Naive thymus-derived CD8-positive, alpha-beta T cell (primary cell): ENCODE results near the gene INPP5A. TPM values are rescaled to one million over a fixed set of nuclear protein-coding genes. Genes with fewer than 3 reads are reported as not detected.

ENCODE experiments used
- ATAC-seq, 2 donors: fragments of 150-1000 bp; cut with Tn5 transposase in 1 of 2; sonication (Bioruptor Pico), chemical (Tn5 transposase) in 1 of 2; 1 replicate in 1 of 2; 2 replicates in 1 of 2; pipeline ENCODE4 v1.10.0; 2021; ENCODE audit warnings: mild to moderate bottlenecking in 2 of 2, moderate library complexity in 2 of 2
- POLR2A ChIA-PET: fragments of 350-600 bp; sonication (Branson Sonifier 250); formaldehyde crosslinking; loops from one replicate; lab custom pipeline; 2021; ENCODE audit warnings: antibody characterized with exemption; lab: Charles Lee
- DNase-seq, 10 donors: peaks; one replicate each; pipeline versions ENCODE4 v3.0.0 to v3.0.0-alpha.2; 2020 to 2022
- H3K27ac Mint-ChIP-seq, 10 donors: one replicate each; pipeline ENCODE4 v1.8.0; 2020 to 2022; ENCODE audit warnings: mild to moderate bottlenecking in 10 of 10, mixed read lengths in 10 of 10, moderate library complexity in 4 of 10, inconsistent platforms in 1 of 10
- H3K27me3 Mint-ChIP-seq, 5 donors: one replicate each; pipeline ENCODE4 v1.8.0; 2021 to 2022; ENCODE audit warnings: mixed read lengths in 5 of 5
- H3K36me3 Mint-ChIP-seq, 3 donors: one replicate each; pipeline ENCODE4 v1.8.0; 2020 to 2022; ENCODE audit warnings: mixed read lengths in 3 of 3, mild to moderate bottlenecking in 2 of 3, inconsistent platforms in 1 of 3
- H3K4me1 Mint-ChIP-seq, 4 donors: one replicate each; pipeline ENCODE4 v1.8.0; 2021 to 2022; ENCODE audit warnings: mixed read lengths in 4 of 4
- H3K4me3 Mint-ChIP-seq, 10 donors: one replicate each; pipeline ENCODE4 v1.8.0; 2020 to 2022; ENCODE audit warnings: mild to moderate bottlenecking in 10 of 10, mixed read lengths in 10 of 10, moderate library complexity in 6 of 10, inconsistent platforms in 1 of 10
- H3K9me3 Mint-ChIP-seq, 9 donors: one replicate each; pipeline ENCODE4 v1.8.0; 2020 to 2022; ENCODE audit warnings: mixed read lengths in 9 of 9, mild to moderate bottlenecking in 3 of 9, inconsistent platforms in 1 of 9, moderate library complexity in 1 of 9
- polyA plus RNA-seq, 3 donors: library from polyadenylated mRNA; unstranded; fragments of 300-500 nt; fragmentation: Illumina TruSeq; gene quantifications; one replicate each; pipeline ENCODE4 v1.2.3, GENCODE V29; 2021
- total RNA-seq, 8 experiments: library from RNA in 2 of 8; stranded (reverse) in 2 of 8; gene quantifications; one replicate each; pipeline ENCODE4 v1.2.3 and lab custom pipeline; 2021 to 2026

Gene INPP5A
- total and polyA plus RNA-seq, 5 experiments from 2014 or later, result 0.51 to 33.7 (median 3.9) TPM

DNA sequence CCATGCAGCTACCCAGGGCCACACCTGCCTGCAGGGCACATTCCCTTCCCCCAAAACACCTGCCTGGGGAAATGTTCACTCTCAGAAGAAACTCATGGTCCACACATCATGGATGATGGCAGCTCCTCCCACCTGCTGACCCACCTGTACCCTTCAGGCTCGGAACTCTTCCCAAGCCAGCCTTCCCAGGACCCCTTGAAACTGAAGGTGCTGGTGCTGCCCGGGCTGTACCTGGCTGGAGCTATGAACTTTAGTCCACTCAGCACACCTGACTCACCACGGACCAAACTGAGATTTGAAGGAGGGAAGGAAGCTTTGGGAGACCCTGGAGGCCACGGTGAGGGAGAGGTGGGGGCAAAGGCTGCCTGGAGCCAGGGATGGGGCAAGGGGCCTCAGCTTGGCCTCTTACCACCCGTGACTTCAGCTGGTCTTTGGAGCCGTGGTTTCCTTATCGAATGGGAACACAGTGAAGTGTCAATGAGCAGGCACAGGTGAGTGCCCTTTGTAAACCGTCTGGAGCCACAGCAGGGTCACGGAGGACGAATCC, 30.1 kb upstream of the INPP5A start:
- H3K27me3 Mint-ChIP-seq, result peaks cover 0 to 2% (median 0%) of the 10 kb centered on the region in 5 donors
- H3K4me1 Mint-ChIP-seq, result no peaks in the 10 kb centered on the region
- H3K36me3 Mint-ChIP-seq, result no peaks in the 10 kb centered on the region
- POLR2A ChIA-PET, result no interaction called here
- peak in 1 of 10 donors; percentile 59 for DNase-seq
- H3K4me3 Mint-ChIP-seq, result no peak overlapping the region
- H3K9me3 Mint-ChIP-seq, result peaks cover 0 to under 1% (median 0%) of the 10 kb centered on the region in 9 donors
- no peak for ATAC-seq
- H3K27ac Mint-ChIP-seq, result peak overlapping the region in 1 of 10 donors; percentile 53

DNA sequence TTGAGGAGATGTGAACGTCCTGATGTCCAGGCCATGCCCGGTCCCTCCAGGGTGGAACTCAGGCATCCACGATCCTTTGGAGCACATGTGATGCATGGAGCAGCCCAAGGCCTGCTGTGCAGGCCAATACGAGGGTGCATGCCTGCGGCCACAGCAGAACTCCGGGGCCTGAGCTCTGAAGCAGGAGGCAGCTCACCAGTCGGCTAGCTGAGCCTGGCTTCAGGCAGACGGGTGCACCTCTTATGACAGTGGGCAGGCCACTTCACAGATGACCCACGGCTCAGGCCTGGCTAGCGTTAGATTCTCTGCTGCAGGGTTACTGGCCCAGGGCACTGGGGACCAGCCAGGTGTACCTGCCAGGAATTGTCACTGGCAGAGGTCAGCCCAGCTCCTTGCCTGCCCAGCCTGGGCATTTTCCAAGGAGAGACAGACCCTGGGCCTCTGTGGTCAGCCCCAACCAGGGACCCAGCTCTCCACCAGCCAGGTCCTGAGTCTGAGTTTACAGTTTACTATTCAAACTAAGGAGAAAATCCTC, 29.6 kb upstream of the INPP5A start:
- Mint-ChIP-seq H3K27me3 (peaks cover 0 to 2% (median 0%) of the 10 kb centered on the region in 5 donors), H3K4me3 (no peak overlapping the region), H3K4me1 (no peaks in the 10 kb centered on the region), H3K36me3 (no peaks in the 10 kb centered on the region), H3K27ac (no peak overlapping the region), H3K9me3 (peaks cover 0 to 4% (median 0%) of the 10 kb centered on the region in 9 donors)
- DNase-seq, result peak in 1 of 10 donors; percentile 57
- no peak for ATAC-seq
- POLR2A ChIA-PET, result no interaction called here

DNA sequence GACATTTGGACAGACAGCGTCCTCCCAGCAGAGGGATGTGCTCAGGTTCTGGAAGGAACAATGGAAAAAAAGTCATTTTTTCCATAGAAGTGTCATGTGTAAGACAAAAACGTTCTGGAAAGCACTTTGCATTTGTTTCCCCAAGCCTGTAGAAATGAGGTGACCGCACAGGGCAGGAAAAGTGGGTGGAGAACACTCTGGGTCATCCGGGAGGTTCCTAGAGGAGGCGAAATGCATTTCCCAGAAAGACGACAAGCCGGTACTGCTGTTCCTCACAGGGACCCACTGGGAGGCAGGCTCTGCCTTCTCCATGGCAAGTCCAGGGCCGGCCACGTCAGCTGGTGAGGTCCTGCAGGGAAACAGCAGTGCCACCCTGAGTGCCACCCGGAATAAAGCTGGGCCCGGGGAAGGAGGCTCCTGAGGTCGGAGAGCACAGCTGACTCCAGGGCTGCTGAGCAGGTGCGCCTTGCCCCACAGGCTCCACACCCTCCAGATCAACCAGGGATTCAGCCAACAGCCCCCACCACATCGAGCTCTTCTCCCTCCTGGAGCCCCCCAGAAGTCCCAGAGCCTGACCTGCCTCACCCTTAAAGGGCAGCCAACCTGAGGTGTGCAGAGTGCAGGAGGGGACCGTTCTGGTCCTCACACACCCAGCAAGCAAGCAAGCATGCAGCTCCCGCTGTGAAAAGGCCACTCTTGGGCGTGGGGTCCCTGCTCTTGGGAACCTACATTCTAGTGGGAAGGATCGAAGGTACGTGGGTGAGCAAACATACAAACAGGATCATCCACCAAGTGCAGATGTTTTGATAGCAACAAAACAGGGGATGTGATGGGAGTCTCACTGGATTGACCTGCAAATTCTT, 28.8 kb upstream of the INPP5A start:
- POLR2A ChIA-PET, result no interaction called here
- Mint-ChIP-seq H3K36me3 (no peaks in the 10 kb centered on the region), H3K9me3 (peaks cover 0 to 4% (median 0%) of the 10 kb centered on the region in 9 donors), H3K27ac (peak overlapping the region in 1 of 10 donors; percentile 33), H3K4me3 (no peak overlapping the region), H3K4me1 (no peaks in the 10 kb centered on the region), H3K27me3 (peaks cover 0 to 2% (median 0%) of the 10 kb centered on the region in 5 donors)
- ATAC-seq (no peak), DNase-seq (peak in 1 of 10 donors; percentile 53)

DNA sequence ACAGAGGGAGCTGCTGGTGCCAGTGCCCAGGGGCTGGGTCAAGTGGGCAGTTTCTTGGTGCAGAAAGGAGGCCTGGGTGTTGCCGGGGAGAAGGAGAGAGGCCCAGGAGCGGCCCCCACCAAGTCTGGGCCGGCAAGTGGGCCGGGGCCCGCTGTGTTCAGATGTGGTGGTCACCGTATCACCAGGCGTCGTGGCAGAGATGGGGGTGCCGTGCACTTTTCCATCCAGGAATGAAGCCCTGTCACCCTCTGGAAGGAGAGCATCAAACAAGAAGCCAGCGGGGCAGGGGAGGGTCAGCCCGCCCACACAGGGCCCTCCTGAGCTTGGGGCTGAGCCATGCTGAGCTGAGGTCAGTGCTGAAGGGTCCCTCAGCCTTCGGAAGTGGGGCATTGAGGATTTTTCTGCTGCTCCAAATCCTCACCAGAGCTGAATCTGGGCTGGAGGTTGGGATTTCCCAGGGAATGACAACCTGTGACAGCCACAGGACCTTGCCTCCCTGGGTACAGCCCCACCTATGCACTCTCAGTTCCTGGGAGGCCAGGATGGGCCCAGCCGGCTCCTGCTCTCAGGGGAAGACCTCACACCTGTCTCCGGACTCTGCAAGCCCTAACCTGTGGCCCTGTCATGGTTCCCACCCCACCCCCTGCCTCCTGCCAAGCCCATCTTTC, 27.9 kb upstream of the INPP5A start:
- Mint-ChIP-seq H3K4me3 (no peak overlapping the region), H3K36me3 (no peaks in the 10 kb centered on the region), H3K27ac (peak overlapping the region in 1 of 10 donors; percentile 40), H3K9me3 (peaks cover 0 to 4% (median 0%) of the 10 kb centered on the region in 9 donors), H3K4me1 (no peaks in the 10 kb centered on the region), H3K27me3 (peaks cover 0 to 2% (median 0%) of the 10 kb centered on the region in 5 donors)
- ATAC-seq (no peak), DNase-seq (peak in 1 of 10 donors; percentile 56)
- POLR2A ChIA-PET, result no interaction called here

DNA sequence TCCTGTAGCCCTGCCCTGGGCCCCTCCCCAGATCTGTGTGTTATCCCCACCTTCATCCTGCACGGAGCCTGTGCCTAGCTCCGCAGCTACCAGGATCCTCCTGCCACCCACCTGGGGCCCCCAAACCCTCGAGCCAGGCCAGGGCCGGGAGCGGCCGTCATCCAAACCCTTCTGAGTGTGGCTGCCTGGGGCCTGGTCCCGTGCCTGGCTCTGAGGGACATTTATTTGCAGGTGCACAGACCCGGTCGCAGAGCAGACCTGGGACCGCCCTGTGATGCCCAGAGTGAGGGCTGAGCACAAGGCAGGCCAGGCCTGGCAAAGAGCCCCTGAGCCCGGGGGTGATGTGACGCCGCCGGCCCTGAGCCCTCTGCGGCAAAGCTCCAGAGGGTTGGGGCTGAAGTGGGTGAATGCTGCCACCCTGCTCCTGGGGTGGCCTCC, 27.4 kb upstream of the INPP5A start:
- no peak for ATAC-seq
- H3K9me3 Mint-ChIP-seq, result peaks cover 0 to 4% (median 0%) of the 10 kb centered on the region in 9 donors
- POLR2A ChIA-PET, result no interaction called here
- H3K27ac Mint-ChIP-seq, result no peak overlapping the region
- H3K4me1 Mint-ChIP-seq, result peaks cover 0 to 4% (median under 1%) of the 10 kb centered on the region in 4 donors
- peak in 1 of 10 donors; percentile 32 for DNase-seq
- peaks cover 0 to 2% (median 0%) of the 10 kb centered on the region in 5 donors for H3K27me3 Mint-ChIP-seq
- no peak overlapping the region for H3K4me3 Mint-ChIP-seq
- H3K36me3 Mint-ChIP-seq, result no peaks in the 10 kb centered on the region

DNA sequence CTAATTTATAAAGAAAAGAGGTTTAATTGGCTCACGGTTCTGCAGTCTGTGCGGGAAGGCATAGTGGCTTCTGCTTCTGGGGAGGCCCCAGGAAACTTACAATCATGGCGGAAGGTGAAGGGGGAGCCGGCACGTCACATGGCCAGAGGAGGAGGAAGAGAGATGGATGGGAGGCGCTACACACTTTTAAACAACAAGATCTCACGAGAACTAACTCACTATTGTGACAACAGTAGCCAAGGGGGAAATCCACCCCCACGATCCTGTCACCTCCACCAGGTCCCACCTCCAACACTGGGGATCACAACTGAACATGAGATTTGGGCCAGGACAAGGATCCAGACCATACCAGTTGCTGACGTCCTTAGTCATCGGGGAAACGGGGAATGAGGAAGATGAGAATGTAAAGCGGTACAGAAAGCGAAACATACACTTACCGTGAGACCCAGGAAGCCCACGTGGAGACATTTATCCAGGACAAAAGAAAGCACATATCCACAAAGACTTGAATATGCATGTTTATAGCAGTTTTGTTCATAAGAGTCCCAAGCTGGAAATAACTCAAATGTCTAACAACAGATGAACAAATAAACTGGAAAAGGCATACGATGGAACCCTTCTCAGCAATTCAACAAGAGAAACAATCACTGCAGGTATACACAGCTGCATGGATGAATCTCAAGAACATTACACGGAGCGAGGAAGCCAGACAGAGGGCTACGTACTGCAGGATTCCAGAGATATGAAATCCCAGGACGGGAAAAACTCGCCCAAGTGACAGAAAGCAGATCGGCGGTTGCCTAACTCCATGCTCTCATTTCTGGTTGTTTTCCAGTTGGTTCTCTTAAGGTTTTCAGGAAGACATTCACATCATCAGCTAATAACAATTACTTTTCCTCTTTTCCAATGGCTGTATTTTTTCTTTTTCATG, 26.2 kb upstream of the INPP5A start:
- peaks cover 0 to 4% (median 0%) of the 10 kb centered on the region in 9 donors for H3K9me3 Mint-ChIP-seq
- H3K4me3 Mint-ChIP-seq, result peak overlapping the region in 2 of 10 donors; percentile 3 to 53
- H3K27ac Mint-ChIP-seq, result peak overlapping the region in 3 of 10 donors; percentile 4 to 23 (median 18)
- peak in 1 of 10 donors; percentile 26 for DNase-seq
- H3K27me3 Mint-ChIP-seq, result peaks cover 0 to 2% (median 0%) of the 10 kb centered on the region in 5 donors
- POLR2A ChIA-PET, result no interaction called here
- H3K36me3 Mint-ChIP-seq, result no peaks in the 10 kb centered on the region
- ATAC-seq, result no peak
- H3K4me1 Mint-ChIP-seq, result peaks cover 0 to 13% (median 2%) of the 10 kb centered on the region in 4 donors

DNA sequence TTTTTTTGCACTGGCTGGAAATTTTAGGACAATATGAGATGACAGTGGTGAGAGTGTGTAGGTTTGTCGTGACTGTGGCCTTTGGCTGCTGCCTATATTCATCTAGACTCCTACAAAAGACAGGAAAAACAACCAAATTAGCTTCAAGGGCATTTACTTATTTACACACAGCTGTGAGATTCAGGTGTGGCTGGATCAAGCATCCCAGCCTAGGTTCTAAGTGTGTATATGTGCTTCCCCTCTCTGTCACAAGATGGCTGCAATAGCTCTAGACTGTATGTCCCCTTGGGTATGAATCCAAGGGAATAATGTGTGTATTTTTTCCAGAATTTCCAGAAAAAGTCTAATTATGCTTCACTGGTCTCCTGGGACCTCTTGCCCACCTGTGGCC, 25.5 kb upstream of the INPP5A start:
- DNase-seq, result no peak
- Mint-ChIP-seq H3K27ac (no peak overlapping the region), H3K36me3 (no peaks in the 10 kb centered on the region), H3K4me3 (no peak overlapping the region), H3K4me1 (peaks cover 0 to 16% (median 2%) of the 10 kb centered on the region in 4 donors), H3K9me3 (peaks cover 0 to 4% (median 0%) of the 10 kb centered on the region in 9 donors), H3K27me3 (no peaks in the 10 kb centered on the region)
- no peak for ATAC-seq
- POLR2A ChIA-PET, result no interaction called here

DNA sequence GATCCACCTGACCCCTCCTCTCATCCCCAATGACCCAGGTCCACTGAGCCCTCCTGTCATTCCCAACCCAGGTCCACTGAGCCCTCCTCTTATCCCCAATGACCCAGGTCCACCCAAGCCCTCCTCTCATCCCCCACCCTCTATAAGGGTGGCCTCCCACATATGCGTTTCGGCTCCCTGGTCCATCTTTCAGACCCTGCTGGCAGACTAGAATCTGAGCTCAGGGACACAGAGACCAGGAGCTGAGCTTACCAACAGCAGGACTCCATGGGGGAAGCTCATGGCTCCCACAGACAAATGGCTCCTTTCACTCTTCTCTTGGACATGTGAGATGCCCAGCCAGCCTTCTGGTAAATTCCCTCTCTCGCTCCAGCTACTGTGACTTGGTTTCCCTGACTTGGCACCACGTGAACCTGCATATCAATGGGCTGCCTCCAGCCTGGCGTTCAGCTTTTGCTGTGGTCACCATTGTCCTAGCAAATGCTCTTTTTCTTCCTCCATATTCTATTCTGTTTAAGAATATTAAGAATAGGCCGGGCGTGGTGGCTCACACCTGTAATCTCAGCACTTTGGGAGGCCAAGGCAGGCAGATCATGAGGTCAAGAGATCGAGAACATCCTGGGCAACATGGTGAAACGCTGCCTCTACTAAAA, 24.8 kb upstream of the INPP5A start:
- H3K4me3 Mint-ChIP-seq, result no peak overlapping the region
- ATAC-seq (no peak), DNase-seq (peak in 1 of 10 donors; percentile 18)
- no peaks in the 10 kb centered on the region for H3K36me3 Mint-ChIP-seq
- POLR2A ChIA-PET, result no interaction called here
- no peak overlapping the region for H3K27ac Mint-ChIP-seq
- no peaks in the 10 kb centered on the region for H3K27me3 Mint-ChIP-seq
- peaks cover 0 to 16% (median 2%) of the 10 kb centered on the region in 4 donors for H3K4me1 Mint-ChIP-seq
- H3K9me3 Mint-ChIP-seq, result peaks cover 0 to 4% (median 0%) of the 10 kb centered on the region in 9 donors

DNA sequence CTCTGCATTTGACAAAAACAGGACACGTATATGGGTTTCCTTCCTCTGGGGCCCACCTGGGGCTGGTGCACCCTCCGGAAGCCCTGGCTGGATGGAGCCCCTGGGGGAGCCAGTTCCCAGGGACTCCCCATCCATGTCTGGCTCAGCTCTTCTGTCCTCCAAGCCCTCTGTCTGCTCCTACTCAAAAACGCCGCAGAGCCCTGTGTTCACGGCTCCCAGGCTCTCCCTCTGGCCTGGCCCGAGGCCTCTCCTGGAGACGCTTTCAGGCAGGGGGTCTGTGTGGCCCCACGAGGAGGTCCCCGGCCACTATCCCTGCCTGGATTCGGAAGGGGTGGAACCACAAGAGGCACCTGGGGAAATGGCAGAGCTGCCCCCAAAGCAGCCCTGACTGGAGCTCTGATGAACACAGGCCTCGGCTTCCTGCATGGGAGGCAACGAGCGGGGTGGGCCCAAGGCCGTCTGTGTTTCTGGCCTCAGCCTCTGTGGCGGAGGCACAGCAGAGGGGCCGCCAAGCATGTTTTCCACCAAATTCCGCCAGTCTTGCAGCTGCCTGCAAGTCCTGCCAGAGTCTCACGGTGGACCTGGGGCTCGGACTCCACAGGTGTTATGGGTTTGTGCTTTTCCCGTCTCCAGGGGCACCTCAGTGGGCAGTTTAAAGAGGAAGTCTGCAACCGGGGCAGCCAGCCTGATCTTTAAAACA, 22.6 kb upstream of the INPP5A start:
- ATAC-seq (peak in 1 of 2 donors; percentile 70), DNase-seq (peak in 2 of 10 donors; percentile 6 to 63)
- peaks cover 0 to 9% (median 0%) of the 10 kb centered on the region in 5 donors for H3K27me3 Mint-ChIP-seq
- H3K27ac Mint-ChIP-seq, result peak overlapping the region in 3 of 10 donors; percentile 47 to 78 (median 51)
- peak overlapping the region in 2 of 10 donors; percentile 38 to 47 for H3K4me3 Mint-ChIP-seq
- POLR2A ChIA-PET, result interaction anchor here (0.6 to 0.9 kb wide), 2 partner anchors 25 to 55 kb away, joined by 3 to 4 read pairs; no protein-coding TSS in a partner anchor
- H3K4me1 Mint-ChIP-seq, result peaks cover 0 to 18% (median 2%) of the 10 kb centered on the region in 4 donors
- H3K9me3 Mint-ChIP-seq, result peaks cover 0 to 4% (median 0%) of the 10 kb centered on the region in 9 donors
- H3K36me3 Mint-ChIP-seq, result no peaks in the 10 kb centered on the region

DNA sequence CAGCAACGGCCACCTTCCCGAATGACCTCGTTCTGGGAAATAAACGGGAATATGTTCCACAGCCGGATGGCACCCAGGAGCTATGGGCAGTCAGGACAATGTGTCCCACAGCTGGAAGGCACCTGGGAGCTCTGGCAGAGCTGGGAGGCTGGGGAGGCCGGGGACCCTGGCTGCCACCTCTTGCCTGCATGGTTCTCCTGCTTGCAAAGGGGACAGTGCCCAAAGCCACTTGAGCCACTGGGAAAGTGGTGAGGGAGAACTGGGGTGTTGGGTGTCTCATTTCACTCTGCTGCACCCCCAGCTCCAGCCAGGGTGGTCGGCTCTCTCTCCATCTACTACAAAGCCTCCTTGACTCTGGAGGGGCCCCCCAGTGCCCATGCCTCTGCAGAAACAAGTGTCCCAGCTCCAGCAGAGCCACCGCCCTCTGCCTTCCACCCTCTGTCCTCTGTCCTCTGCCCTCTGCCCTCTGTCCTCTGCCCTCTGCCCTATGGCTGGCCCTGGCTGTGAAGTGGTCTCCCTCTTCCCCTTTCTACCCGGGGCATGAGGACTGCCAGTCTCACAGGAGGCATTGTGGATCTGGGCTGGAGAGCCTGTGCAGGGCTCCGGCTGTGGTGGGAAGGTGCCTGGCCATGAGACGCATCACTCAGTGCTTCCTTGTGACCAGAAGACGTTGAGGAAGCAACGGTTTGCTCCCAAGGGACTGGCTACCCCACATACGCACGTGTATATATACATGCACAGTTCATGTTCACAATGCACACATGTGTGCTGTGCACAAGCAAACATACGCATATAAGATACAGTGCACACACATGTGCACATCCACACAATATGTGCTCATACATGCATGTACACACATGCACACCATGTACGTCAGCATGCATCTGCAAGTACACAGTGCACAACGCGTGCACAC, 21.5 kb upstream of the INPP5A start:
- Mint-ChIP-seq H3K4me1 (peaks cover 0 to 18% (median 2%) of the 10 kb centered on the region in 4 donors), H3K4me3 (no peak overlapping the region), H3K9me3 (peaks cover 0 to 4% (median 0%) of the 10 kb centered on the region in 9 donors), H3K27me3 (peaks cover 0 to 9% (median 0%) of the 10 kb centered on the region in 5 donors), H3K27ac (no peak overlapping the region), H3K36me3 (no peaks in the 10 kb centered on the region)
- POLR2A ChIA-PET, result interaction anchor here (0.7 kb wide), 1 partner anchor 21 kb away, joined by 3 read pairs; no protein-coding TSS in a partner anchor
- peak in 1 of 10 donors; percentile 45 for DNase-seq
- ATAC-seq, result no peak
